ENCODE data around the gene MTRFR. TPM values are rescaled to one million over a fixed set of nuclear protein-coding genes. Genes with fewer than 3 reads are reported as not detected.
A peak's percentile ranks its signal among the peaks of the same experiment; 100 is the strongest.

Gene MTRFR
- total and polyA plus RNA-seq, 2 donors (not counting 3 experiments of a cell fraction or from before 2014, with no cell fraction given) = 9.1 to 14.4 TPM

DNA sequence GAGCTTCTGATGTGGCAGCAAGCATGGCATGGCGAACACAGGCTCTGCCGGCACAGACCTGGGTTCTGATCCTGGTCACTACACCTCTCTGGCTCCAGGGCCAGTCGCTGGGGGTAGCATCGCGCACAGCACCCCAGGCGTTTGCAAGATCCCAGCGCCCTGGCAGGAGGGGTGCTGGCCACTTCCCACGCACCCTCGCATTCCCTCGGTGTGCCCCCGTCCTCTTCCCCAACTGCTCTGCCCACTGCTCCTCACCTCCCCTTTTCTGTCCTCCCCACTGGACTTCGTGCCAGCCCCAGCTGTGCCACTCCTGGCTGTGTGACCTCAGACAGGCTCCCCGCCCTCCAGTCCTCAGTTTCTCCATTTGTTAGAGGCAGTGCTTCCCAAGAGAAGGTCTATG, 35.6 kb downstream of the MTRFR start:
- dilution Hi-C loops (cut with MboI; ENCODE audit: extremely low pct_ligation_motif_present, low sequenced_read_pairs) (no loop called here), intact Hi-C loops (cut with micrococcal nuclease) (loop anchor here (1.0 to 2.0 kb wide), 2 partner anchors 264 to 315 kb away; partner anchors contain the start of genes RILPL1 and TMED2)
- Histone ChIP-seq H3K27me3 (ENCODE audit: control insufficient read depth in 2 of 2, insufficient read depth in 2 of 2, low read length in 2 of 2) (no peaks in the 10 kb centered on the region), H3K79me2 (ENCODE audit: control insufficient read depth, insufficient read depth, low read length) (peaks cover 56% of the 10 kb centered on the region), H3K36me3 (ENCODE audit: control insufficient read depth in 2 of 2, extremely low read depth in 1 of 2, insufficient read depth in 2 of 2, low read length in 2 of 2) (peaks cover 3 to 24% of the 10 kb centered on the region in 2 experiments), H2AFZ (ENCODE audit: low read depth, low read length) (no peak overlapping the region), H3K9ac (replicated peaks; ENCODE audit: extremely low read depth, insufficient read depth, low read length) (peak overlapping the region; percentile 22), H3K9me3 (replicated peaks; ENCODE audit: control insufficient read depth, insufficient read depth, low read length) (no peaks in the 10 kb centered on the region), H4K20me1 (replicated peaks; ENCODE audit: control insufficient read depth, extremely low read depth, insufficient read depth, low read length) (no peaks in the 10 kb centered on the region), H3K4me2 (ENCODE audit: insufficient read depth, low read length) (peak overlapping the region; percentile 23), H3K27ac (ENCODE audit: insufficient read depth, low read depth, low read length) (peak overlapping the region; percentile 64), H3K4me3 (replicated peaks in 1 of 3; ENCODE audit: insufficient read depth in 1 of 3, low read depth in 1 of 3, low read length in 3 of 3) (peak overlapping the region in 1 of 3 experiments; percentile 0), H3K4me1 (ENCODE audit: control insufficient read depth, extremely low read depth, insufficient read depth, low read length) (peaks cover 26% of the 10 kb centered on the region), H3K9me1 (replicated peaks; ENCODE audit: control insufficient read depth, extremely low read depth, insufficient read depth, low read length) (no peaks in the 10 kb centered on the region)
- ChIA-PET POLR2A (interaction anchor here (0.6 to 1.6 kb wide), 2 partner anchors 36 to 316 kb away, joined by 3 to 7 read pairs; partner anchors contain the start of genes MPHOSPH9, MTRFR and TMED2), CTCF (interaction anchor here (0.8 to 2.7 kb wide), 7 partner anchors 9 to 333 kb away, joined by 3 to 16 read pairs (median 4); partner anchors contain the start of genes DDX55, KMT5A and SBNO1)
- DNase-seq (ENCODE audit: low read depth, low spot score) = no peak
- TF ChIP-seq EZH2 (IDR thresholded peaks at IDR 0.05; ENCODE audit: borderline replicate concordance, low read depth, low read length, severe bottlenecking) = no peak
- TF ChIP-seq POLR2AphosphoS5 (IDR thresholded peaks at IDR 0.05; ENCODE audit: insufficient read depth, low read depth, low read length) = no peak
- TF ChIP-seq JUN (IDR thresholded peaks at IDR 0.05; ENCODE audit: borderline replicate concordance, insufficient read depth, insufficient read length, low read depth) = no peak
- TF ChIP-seq FOS (IDR thresholded peaks at IDR 0.05; ENCODE audit: borderline replicate concordance, insufficient read depth, low read length) = no peak
- no peak for TF ChIP-seq GATA2 (IDR thresholded peaks at IDR 0.05; ENCODE audit: insufficient read depth, insufficient read length, low read depth, low read length)
- no peak for TF ChIP-seq MYC (IDR thresholded peaks at IDR 0.05; ENCODE audit: low read depth, low read length)
- TF ChIP-seq POLR2A (IDR thresholded peaks at IDR 0.05; ENCODE audit: low read depth, low read length) = no peak
- TF ChIP-seq MAX (IDR thresholded peaks at IDR 0.05; ENCODE audit: insufficient read depth, insufficient read length) = no peak
- TF ChIP-seq, protein P1, sequence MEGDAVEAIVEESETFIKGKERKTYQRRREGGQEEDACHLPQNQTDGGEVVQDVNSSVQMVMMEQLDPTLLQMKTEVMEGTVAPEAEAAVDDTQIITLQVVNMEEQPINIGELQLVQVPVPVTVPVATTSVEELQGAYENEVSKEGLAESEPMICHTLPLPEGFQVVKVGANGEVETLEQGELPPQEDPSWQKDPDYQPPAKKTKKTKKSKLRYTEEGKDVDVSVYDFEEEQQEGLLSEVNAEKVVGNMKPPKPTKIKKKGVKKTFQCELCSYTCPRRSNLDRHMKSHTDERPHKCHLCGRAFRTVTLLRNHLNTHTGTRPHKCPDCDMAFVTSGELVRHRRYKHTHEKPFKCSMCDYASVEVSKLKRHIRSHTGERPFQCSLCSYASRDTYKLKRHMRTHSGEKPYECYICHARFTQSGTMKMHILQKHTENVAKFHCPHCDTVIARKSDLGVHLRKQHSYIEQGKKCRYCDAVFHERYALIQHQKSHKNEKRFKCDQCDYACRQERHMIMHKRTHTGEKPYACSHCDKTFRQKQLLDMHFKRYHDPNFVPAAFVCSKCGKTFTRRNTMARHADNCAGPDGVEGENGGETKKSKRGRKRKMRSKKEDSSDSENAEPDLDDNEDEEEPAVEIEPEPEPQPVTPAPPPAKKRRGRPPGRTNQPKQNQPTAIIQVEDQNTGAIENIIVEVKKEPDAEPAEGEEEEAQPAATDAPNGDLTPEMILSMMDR (IDR thresholded peaks at IDR 0.05; ENCODE audit: extremely low read depth in 1 of 2, insufficient read depth in 1 of 2, low read depth in 1 of 2, low read length in 2 of 2) = no peak
- BruUV-seq (replicated peaks) = no TSS peak
- no peak for FAIRE-seq
